ENCODE data around the gene UBE2J2.

- TF ChIP-seq MYC (IDR thresholded peaks at IDR 0.05; ENCODE audit: low read depth, low read length), result no peak
- no peak for TF ChIP-seq CTCF (IDR thresholded peaks at IDR 0.05; ENCODE audit: extremely low read depth in 1 of 2, insufficient read depth in 1 of 2, low read depth in 1 of 2, low read length in 2 of 2)
Observed at GRCh38 chr1:1291023-1291528, 17.4 kb upstream of the UBE2J2 start.
